ENCODE results near the gene UBE2S.
"Not testable (repeated sequence)": the region's sequence is repeated elsewhere in the genome, so short reads cannot be mapped to it uniquely, and the experiment has no call there.

The UBE2S gene

DNA sequence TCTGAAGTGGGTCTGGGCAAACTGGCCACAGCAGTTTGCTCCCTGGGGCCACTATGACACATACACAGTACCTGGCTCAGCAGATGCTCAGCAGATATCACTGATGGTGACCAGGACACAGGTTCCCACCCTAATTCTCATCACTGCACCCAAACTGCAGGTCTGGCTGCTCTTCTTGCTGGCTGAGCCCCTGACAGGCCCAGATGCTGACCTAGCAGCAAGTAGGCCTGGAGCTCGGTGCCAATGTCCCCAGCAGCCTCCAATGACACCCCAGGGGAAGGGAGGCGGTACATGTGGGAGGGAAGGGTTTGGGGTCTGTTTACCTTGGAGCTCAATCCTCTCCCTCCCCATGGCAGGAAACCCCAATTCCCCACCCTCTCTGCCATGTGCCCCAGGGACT lies 5.1 kb downstream of the UBE2S start:
- DNase-seq = no peak

DNA sequence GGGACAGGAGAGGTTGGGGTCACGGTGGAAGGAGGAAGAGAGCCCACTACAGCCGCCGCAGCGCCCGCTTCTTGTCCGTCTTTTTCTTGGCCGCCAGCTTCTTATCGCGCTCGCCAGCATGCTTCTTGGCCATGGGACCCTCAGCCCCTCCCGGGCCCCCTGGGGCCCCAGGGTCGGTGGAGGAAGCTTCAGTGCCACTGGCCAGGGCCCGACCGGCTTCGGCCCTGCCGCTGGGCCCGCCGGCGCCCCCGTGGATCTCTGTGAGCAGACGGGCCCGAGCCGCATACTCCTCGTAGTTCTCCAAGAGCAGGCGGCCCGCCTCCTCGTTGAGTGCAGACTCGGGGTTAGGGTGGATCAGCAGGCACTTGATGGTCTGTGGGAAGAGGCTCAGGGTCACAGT lies 6.2 kb downstream of the UBE2S start:
- DNase-seq = not testable (repeated sequence)

DNA sequence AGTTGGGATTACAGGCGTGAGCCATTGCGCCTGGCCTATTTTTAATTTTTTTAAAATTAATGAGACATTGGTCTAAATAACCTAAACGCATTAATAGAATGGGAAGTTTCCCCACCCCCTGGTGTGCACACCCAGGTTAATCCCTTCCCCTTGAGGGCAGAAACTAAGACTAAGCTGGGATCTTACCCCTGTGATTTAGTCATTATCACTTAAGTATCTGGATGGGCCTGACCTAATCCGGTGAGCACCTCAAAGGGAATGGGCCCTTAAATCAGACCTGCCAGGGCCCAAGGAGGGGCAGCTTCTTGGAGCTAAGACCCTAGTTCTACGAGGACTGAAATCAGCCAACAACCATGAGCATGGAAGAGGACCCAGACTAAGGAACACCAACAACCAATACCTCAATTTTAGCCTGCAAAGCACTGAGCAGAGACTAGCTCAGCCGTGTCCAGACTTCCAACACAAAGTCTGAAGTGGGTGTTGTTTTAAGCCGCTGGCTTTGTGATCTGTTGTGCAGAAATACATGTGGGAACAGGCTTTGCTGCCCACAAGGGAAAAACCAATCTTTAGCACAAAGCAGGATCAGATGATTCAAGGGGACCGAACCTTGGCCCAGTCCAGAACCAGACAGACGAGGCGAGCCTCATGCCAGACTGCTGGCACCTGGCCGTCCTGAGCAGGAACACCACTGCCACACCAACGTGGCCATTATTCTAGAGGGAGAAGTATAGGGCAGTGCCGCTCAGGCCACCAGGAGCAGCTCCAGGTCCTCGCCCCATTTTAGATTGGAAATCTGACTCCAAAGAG lies 7.1 kb downstream of the UBE2S start:
- no peak for DNase-seq

DNA sequence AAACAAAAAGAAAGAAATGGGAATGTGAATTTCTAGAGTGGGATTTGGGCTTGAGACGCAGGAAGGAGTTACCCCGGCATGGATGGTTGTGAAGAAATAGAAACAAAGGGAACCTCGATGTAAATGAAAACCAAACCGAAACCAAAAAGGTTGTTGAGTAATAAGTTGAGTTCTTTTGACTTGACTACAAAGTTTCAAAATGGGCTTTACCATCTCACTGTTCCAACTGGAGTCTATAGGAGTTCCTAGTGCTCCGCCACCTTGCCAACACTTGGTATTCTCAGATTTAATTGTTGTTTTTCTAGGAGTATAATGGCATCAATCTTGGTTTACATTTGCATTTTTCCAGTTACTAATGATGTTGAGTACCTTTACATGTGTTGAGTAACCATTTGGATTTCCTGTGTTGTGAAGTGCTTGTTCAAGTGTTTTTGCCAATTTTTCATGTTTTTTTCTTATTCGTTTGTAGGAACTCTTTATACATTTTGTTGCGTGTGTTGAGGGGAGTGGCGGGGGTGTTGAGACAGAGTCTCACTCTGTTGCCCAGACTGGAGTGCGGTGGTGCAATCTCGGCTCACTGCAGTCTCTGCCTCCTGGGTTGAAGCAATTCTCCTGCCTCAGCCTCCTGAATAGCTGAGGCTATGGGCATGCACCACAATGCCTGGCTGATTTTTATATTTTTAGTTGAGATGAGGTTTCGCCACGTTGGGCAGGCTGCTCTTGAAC lies 9.2 kb downstream of the UBE2S start:
- no peak for DNase-seq

DNA sequence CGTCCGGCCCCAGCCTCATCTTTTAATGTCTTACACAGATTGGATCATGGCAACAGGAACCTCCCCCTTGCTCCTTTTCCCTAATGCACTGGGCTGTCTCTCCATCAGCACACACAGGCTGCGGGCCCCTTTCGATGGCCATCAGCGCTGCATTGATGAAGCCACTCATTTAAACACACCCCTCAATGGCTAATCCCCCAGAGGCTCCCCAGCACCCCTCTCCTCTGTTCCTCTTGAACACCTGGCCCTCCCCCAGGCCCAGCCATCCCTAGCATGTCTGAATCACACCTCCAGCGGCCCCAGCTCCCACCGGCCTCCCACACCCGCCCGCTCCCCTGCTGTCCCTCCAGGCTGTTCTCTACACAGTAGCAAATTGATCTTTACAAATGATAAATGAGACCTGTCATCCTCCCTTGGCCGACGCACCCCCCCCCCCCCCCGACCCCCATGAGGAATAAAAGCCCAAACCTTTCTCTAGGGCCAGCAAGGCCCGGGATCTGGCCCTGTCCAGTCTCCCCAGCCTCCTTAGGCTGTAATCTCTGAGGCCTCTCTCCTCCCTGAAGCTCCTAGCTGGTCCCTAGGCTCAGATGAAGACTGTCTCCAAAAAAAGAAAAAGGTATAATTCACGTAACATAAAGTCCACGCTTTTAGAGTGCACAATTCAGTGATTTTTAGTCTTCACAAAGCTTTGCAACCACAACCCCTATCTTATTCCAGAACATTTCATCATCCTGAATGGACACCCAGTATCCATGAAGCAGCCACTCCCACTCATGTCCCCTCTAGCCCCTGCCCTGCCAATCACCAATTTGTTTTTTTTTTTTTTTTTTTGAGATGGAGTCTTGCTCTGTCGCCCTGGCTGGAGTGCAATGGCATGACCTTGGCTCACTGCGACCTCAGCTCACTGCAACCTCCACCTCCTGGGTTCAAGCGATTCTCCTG lies 14.5 kb downstream of the UBE2S start:
- no peak for DNase-seq

DNA sequence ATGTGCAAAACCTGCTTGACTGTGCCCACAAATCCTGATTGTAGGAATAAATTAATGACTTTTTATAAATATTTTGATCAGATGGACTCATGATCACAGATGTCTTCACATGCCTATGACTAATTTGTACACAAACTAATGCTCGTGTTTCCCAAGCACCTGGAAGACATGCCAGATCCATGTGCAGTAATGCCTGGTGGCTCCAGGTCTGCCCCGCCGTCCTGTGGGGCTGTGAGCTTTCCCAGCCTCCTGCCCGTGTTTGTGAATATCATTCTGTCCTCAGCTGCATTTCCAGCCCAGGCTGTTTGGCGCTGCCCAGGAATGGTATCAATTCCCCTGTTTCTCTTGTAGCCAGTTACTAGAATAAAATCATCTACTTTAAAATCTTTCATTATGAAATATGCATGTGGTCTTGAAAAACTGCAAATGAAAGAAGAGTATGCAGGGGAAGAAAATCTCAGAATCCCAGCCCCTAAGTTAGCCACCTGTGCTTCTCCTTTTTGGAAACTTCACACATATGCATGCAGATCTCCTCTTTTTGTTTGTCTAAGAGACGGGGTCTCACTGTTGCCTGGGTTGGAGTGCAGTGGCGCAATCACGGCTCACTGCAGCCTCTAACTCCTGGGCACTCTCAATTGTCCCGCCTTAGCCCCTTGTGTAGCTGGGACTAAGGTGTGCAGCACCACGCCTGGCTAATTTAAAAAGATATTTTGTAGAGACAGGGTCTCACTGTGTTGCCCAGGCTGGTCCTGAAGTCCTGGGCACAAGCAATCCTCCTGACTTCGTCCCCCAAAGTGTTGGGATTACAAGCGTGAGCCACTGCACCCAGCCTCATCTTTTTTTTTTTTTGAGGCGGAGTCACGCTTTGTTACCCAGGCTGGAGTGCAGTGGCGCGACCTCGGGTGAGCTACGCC lies 15.6 kb downstream of the UBE2S start:
- DNase-seq = no peak

DNA sequence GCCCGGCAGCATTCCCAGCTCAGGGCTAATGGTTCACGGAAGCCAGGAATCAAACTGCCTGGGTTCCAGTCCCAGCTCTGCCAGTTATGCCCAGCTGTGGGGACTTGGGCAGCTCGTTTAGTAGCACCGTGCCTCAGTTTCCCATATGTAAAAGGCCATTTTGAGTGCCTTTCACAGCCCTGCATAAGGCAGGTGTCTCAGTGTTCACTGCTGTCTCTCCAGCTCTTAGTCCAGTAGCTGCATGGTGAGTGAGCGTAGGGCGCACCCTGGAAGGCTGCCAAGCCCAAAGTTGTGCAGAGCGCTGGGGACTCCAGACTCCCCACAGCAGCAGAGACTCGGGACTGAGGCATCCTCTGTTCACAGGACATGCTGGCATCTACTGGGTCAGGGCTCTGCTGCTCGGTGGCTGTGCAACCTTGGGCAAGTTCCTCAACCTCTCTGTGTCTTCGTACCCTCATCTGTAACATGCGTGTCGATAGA lies 16.4 kb downstream of the UBE2S start:
- DNase-seq = no peak

DNA sequence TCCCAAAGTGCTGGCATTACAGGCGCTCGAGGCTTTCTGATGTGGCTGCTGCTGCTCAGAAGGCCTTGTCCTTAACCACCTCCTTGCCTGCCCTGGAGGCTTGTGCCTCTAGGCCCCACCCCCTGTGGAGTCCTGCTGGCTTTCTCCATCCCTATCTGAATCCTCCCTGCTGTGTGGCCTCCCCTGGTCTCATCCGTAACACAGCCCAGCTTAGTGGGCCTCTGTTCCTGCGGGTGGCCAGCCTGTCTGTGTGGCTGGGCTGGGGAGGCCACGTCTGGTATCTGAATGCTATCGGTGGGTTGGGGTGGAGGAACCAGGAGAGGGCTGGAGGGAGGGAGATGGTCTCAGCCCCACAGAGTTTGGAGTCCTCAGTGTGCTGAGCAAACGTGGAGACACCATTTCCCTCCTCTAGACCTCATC lies 17.1 kb downstream of the UBE2S start:
- DNase-seq = no peak

DNA sequence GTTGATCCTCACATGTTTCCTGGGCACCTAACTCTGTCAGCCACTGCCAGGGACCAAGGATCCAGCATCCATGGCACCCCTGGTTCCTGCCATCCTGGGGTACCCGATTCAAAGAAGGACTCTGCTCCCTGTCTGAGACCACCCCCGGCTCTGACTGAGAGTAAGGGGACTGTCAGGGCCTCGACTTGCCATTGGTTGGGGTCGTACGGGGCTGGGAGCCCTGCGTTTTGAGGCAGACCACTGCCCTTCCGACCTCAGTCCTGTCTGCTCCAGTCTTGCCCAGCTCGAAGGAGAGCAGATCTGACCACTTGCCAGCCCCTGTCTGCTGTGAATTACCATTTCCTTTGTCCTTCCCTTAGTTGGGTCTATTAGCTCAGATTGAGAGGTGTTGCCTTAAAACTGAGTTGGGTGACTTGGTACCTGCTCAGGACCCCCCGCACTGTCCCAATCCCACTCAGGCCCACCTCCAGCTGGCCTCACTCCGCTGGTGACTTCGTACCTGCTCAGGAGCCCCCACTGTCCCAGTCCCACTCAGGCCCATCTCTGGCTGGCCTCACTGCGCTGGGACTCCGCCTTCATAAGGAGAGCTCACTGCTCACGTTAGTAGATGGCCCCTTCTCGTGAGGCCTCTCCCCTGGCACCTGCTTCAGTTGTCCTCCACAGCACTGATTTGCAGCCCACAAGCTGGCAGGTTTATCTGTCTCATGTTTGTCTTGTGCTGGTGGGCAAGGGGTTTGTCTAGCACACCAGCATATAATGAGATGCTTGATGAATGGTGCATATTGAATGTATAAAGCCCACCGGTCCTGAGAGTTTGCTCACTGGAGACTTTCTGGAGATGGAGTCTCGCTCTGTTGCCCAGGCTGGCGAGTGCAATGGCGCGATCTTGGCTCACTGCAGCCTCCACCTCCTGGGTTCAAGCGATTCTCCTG lies 17.9 kb downstream of the UBE2S start:
- DNase-seq = no peak

DNA sequence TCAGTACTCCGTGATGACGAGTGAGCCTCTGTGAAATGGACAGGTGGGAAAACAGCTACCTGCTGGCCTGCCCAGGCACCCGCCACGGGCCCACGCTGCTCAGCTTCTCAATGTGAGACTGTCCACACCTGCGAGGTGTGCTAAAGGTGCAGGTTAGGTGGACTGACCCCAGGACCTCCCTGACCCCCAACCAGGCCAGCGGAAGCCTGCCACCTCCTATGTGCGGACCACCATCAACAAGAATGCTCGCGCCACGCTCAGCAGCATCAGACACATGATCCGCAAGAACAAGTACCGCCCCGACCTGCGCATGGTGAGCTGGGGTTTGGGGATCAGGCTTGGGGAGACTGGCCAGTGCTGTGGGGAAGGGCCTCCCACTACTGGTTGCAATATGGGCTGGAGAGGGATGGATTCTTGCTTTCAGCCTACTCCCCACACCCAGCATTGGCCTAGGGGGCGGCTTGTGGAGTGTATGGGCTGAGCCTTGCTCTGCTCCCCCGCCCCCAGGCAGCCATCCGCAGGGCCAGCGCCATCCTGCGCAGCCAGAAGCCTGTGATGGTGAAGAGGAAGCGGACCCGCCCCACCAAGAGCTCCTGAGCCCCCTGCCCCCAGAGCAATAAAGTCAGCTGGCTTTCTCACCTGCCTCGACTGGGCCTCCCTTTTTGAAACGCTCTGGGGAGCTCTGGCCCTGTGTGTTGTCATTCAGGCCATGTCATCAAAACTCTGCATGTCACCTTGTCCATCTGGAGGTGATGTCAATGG lies 19.7 kb downstream of the UBE2S start:
- DNase-seq = no peak

DNA sequence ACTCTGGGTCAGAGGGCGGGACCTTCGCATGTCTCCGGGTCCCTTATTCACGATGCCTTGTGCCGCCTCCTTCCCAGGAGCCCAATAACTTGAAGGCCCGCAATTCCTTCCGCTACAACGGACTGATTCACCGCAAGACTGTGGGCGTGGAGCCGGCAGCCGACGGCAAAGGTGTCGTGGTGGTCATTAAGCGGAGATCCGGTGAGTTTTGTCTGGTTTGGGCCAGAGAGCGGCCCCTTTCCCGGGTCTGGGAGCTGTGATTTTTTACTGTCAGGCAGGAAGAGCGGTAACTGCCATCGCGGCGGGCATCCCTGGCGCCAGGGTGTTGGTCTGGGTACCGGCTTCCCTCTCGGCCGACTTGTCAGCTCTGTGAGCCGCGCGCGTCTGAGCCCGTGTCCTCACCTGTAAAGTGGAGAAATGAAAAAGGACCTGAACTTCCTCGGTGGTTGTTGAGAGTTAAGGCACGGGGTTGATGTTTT lies 21.1 kb downstream of the UBE2S start:
- no peak for DNase-seq

DNA sequence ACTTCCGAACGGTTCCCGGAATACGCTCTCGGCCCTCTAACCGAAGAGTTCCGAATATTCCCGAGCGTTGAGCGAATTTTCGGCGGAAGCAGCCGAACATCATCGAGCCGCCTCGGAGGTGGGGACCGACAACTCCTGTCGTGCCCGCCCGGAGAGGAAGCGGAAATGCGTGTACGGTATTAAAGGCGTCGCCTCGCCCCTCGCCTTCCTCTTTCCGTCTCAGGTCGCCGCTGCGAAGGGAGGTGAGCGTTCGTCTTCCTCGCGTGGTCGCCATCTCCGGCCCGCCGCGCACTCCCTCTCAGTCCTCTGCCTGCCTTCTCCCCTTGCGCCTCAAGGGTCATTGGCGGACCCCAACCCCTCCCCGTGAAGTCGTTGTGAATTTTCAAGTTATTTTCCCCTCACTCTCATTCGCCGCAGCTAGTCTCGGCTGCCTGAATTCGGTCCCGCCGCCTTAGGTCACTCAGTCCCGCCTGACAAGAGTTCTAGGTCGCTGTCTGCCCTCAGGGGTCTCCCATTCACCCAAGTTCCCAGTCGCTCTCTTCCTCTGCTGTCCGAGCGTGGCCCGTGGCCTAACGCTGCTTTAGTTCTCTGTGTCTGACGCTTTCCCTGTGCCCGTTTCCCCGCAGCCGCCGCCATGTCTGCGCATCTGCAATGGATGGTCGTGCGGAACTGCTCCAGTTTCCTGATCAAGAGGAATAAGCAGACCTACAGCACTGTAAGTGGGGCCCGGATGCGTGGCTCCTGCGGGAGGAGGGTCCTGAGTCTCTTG lies 21.7 kb downstream of the UBE2S start, which contains the start of gene RPL28:
TSS of gene RPL28 (plus strand) at position 209 of the 769 bp plus-strand sequence. CDS start at position 635, 426 bp downstream.
- peak; percentile 97 for DNase-seq

DNA sequence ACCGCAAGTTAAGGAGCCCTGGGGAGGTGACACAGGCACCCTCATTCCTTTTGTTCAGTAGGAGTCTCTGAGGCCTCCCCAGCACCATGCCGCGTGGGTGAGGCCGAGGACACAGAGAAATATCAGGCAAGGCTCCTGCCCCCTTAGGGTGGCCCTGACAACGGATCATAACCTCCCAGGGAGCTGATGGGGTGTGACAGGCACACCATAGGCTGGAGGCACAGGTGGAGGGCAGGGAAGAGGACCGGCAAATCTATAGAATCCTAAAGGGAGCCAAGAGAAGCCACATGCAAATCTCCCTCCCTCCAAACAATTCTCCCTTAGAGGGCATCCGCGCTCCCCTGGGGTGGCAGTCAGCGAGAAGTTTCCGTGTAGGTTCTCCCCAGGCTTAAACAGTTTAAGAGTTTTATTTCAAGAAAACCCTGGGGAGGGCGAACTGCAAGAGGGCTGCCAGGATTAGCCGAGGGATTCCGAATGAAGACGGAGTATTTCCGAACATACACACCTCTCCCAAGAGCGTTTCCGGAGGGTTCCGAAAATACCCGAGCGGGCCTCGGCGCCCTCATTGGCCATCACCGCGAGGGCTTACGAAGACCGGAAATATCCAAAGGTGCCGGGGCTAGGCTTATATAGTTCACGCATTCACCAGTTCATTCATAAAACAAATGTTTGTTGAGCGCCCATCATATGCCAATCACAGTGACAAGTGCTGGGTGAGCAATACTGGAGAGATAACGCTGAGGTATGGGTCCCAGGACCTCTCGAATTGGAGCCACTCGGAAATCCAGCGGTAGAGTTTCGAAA lies 22.5 kb downstream of the UBE2S start:
- peak; percentile 90 to 91 for DNase-seq

DNA sequence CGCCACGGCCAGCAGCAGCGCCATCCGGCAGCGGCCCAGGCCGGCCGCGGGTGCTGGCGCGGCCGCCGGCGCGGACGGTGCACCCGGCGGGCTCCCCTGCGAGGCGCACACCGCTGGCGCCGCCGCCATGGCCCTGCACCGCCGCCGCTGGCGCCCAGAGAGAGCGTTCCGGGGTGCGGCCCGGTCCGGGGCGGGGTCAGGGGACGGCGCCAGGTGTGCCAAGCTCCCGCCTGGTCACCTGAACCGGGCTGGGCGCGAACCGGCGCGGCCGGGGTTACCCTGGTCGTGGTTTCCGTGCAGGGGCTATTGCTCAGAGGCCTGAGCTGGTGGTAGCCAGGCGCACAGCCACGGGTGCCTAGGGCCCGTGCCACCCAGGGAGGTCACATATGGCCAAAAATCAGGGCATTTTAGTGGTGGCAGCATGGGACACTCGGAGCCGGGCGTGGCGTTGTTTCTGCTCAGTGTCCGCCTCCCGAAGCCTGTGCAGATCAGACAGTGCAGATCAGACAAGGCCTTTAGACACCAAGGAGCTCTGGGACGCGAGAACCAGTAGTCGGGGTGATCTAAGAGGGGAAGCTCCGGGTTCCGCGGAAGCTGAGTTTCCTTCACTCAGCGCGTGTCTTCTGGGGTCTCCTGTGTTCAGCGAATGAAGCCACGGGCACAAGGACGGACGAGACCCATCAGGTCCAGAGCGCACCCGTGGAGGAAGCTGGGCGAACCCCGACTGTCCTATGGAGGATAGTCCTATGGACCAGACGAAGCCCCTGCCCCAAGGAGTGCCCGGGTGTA lies 23.3 kb downstream of the UBE2S start, which contains the start of gene TMEM238:
TSS of gene TMEM238 (minus strand) at position 162 of the 789 bp plus-strand sequence. CDS start at position 129, 33 bp downstream.
- peak in 1 of 2 experiments; percentile 11 for DNase-seq

DNA sequence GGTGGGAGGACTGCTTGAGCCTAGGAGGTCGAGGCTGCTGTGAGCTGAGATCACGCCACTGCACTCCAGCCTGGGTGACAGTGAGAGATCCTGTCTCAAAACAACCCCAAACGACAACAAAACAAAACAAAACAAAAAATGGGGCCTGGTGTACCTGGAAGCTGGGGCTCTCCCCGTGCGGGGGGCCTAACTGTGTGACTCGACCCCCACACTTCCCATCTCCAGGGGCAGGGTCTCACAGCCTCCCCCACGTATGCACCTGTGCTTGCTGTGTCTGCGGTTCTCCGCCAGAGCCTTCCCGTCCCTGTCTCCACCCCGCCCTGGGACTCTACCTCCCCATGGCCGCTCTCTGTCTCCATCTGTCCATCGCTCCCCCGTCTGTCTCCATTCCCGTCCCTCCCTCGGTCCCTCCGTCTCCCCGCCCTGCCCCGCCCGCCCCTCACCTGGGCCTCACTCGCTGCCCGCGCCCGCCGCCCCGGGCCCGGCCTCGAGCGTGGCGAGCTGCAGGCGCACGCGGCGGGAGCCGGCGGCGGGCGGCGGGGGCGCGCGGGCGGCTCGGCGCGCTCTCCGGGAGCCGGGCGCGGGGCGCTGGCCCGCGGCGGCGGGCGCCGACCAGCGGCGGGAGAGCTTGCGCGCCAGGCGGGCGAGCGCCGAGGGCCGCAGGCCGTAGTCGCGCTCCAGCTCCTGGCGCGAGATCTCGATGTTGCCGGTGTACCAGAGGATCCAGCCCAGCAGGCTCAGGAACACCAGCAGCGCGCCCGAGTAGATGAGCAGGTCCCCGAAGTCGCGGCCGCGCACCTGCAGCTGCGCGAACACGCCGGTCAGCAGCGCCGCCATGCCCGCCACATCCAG lies 24.1 kb downstream of the UBE2S start:
- DNase-seq = peak; percentile 36 to 70

DNA sequence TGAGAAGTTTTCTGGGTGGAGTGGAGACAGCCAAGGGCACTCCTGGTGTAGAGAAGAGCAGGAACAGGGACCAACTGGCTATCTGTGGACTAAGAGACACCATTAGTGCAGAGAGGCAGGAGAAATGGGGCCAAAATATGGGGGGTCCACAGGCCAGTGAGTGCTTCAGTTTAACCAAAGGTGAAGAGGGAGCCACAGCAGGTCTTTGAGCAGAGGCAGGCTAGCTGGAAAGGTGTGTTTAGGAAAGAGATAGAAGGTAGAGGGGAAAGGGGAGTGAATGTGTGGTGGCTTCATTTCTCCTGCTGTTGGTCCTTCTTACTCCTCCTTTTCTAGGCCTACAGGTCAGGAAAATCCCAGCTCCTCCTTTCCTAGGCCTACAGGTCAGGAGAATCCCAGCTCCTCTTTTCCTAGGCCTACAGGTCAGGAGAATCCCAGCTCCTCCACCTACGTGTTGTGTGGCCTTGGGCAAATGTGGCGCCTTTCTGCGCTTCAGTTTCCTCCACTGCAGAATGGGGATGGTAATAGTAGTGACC lies 25.0 kb downstream of the UBE2S start:
- DNase-seq = no peak
